HPDE6-E6E7 (cell line): ENCODE results near the gene NFIB.
A peak's percentile ranks its signal among the peaks of the same experiment; 100 is the strongest.

Experiments
- DNase-seq: peaks from one replicate; pipeline ENCODE4 v3.0.0; 2011; ENCODE audit warnings: missing footprints; ENCODE audit errors: extremely low spot score

NFIB gene

GRCh38 chr9:14275331-14275730 is 38.6 kb downstream of the NFIB start:
- no peak for DNase-seq

- DNase-seq: no peak
Measured at GRCh38 chr9:14273696-14274121, 40.2 kb downstream of the NFIB start.

GRCh38 chr9:14272927-14273528 is 40.9 kb downstream of the NFIB start:
- DNase-seq: no peak

- no peak for DNase-seq
Measured at GRCh38 chr9:14271093-14271673, 42.8 kb downstream of the NFIB start.

GRCh38 chr9:14270358-14271092 is 43.4 kb downstream of the NFIB start:
- no peak for DNase-seq

DNA sequence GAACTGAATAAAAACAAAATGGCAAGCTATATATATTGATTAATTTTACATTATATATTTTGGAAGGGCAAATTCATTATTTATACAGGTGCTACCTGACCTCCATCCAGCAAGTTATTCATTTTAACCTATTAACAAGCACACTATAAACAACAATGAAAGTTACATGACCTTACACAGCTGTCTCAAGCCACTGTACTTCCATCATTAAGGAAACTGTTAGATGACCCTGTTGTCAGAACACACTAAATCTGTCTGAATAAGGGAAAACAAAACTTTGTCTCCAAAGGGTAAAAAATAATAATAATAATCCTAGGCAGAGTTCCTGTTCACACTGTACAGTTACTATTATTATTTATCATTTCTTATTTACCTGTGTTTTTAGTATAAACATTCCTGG is 44.0 kb downstream of the NFIB start:
- no peak for DNase-seq

DNA sequence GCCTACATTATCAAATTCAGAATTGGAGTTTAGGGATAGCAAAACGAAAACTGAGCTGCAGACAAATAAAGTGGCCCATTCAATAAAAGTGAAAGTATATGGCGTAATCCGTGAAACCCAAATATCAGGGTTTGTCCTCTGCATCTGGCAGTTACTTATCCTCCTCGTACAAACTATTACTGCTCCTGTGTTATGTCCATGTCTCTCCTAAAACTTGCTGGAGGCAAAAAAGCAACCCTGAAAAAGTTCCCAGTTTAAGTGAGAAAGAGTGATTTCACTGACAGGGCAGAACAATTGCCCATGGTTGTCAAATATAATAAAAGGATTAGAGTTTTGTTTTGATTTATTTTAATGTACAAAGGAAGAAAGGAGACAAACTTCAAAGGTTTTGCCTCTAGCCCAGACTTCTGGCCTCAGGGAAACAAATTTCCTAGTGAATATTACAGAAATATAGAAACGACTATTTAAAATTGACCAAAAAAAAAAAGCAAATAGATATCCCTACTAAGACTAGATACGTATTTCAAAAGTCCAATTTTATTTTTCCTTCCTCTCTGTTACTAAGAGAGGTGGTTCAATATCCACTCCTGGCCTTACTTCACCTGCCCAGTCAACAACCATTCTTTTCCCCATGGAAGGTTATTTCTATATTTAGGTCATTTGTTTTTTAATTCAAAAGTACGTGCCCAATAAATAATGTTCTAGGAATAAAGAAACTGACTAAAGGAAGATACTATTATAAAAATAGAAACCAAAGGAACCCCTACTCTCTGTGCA is 50.0 kb downstream of the NFIB start:
- no peak for DNase-seq

GRCh38 chr9:14262827-14263226 is 51.1 kb downstream of the NFIB start:
- no peak for DNase-seq

DNA sequence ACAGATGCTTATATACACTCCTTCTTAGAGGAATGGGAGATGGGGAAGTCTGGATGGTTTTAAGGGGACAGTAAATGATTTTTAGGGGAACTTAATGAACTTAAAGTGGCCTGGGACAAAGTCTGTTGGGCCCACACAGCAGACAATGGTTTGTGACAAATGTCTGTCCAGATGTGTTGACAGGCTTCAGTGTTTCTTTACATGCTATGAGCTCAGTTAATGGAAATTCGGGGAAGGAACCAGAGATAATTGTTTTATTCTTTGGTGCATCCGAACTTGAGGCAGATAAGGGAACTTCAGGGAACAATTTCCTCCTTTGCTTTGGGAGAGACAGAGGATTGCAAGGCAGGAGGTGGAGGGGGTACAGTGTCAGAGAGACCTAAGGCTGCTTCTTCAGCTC is 52.3 kb downstream of the NFIB start:
- DNase-seq: no peak

GRCh38 chr9:14260101-14260500 is 53.8 kb downstream of the NFIB start:
- no peak for DNase-seq

DNA sequence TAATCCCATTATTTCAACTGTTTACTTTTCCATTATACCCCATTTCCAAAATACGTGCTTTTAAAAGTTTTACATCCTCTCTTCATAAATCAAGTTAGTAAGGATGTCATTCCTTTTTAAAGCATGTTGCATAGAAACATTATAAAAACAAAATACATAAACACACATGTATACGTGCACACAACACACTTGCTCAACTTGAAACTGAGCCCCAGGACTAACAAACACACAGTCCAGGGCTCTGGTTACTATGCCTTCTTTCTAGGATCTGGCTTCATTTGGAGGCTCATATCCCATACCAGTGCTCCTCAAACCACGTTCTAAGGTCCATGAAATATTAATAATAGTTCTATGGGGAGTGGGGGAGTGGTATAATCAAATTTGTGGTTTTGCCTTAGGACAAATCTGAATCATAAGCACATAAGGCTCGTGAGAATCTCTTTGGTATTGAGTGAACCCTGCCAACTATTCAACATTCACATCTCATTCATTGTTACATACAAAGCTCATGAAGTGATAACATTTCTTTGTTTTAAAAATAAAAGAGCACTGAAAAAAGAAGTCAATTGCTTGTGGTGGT is 55.2 kb downstream of the NFIB start:
- no peak for DNase-seq

GRCh38 chr9:14258156-14258555 is 55.8 kb downstream of the NFIB start:
- DNase-seq: no peak

GRCh38 chr9:14256588-14256987 is 57.4 kb downstream of the NFIB start:
- DNase-seq: no peak

DNA sequence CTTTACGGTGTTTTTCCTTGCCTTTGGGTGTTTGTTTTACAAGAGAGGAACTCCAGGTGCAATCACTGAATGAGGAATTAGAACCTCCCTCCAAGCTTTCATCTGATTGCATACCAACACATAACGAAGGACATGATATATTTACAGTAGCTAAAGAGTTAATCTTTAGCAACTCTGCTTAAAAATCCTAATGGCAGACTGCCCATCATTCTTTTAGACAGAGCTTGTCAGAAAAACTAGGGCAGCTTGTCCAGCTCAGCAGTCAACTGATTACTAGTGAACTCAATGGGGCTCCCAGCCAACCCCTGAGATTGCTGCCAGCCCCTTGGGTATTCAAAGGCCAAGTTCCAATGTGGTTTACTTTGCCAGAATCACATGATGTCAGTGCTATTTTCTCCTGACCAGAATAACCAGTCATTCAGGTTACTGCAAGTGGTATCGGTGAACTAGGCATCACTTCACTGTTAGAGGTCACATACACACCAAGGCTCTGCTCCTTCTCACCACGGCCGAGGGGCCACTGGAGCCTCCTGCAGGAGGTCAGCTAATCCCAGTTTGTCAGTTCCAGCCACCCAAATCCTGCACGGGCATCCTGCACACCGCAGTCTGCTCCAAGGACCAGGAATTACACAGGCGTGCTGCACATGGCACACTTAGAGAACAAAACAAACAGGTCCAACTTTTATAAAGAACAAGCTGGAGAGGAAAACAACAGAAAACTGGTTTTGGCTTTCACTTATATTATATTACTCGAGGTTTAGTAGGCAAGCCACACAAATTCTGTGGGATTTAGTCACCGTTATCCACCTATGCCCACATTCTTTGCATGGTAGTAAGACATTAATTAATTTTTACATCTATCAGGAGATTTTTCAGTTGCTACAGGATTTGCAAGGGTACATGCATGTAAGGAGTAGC is 62.5 kb downstream of the NFIB start:
- DNase-seq: peak; percentile 68

GRCh38 chr9:14250794-14251153 is 63.2 kb downstream of the NFIB start:
- DNase-seq: no peak

GRCh38 chr9:14249527-14249926 is 64.4 kb downstream of the NFIB start:
- no peak for DNase-seq

GRCh38 chr9:14248149-14248548 is 65.8 kb downstream of the NFIB start:
- DNase-seq: no peak

- DNase-seq: no peak
Measured at GRCh38 chr9:14247577-14247976, 66.4 kb downstream of the NFIB start.

DNA sequence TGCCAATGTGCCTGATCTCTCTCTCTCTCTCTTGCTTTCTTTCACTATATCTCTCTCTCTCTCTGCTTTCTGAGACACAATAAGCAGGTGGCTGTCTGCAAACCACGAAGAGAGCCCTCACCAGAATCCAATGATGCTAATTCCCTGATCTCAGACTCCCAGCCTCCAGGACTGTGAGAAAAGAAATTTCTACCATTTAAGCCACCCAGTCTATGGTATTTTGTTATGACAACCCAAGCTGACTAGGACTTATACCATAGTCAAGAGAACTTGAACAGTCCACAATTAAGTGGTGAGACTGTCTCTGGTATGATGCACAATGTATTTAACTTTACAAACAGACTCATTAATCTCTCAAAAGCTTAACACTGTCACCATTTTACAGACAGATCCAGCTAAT is 67.0 kb downstream of the NFIB start:
- DNase-seq: no peak

GRCh38 chr9:14245901-14246525 is 67.9 kb downstream of the NFIB start:
- no peak for DNase-seq
